HG02973 (cell line): Measurements from ENCODE around the gene FLCN.
"Not testable (repeated sequence)": the region's sequence is repeated elsewhere in the genome, so short reads cannot be mapped to it uniquely, and the experiment has no call there.

Source experiments
- ATAC-seq: cut with Tn5 transposase; IDR thresholded peaks from one replicate; pipeline ENCODE4 v1.9.1; 2021; ENCODE audit warnings: moderate library complexity; ENCODE audit not compliant: unreplicated experiment

Gene FLCN

GRCh38 chr17:17188586-17188985, 48.4 kb downstream of the FLCN start:
- ATAC-seq = no peak

DNA sequence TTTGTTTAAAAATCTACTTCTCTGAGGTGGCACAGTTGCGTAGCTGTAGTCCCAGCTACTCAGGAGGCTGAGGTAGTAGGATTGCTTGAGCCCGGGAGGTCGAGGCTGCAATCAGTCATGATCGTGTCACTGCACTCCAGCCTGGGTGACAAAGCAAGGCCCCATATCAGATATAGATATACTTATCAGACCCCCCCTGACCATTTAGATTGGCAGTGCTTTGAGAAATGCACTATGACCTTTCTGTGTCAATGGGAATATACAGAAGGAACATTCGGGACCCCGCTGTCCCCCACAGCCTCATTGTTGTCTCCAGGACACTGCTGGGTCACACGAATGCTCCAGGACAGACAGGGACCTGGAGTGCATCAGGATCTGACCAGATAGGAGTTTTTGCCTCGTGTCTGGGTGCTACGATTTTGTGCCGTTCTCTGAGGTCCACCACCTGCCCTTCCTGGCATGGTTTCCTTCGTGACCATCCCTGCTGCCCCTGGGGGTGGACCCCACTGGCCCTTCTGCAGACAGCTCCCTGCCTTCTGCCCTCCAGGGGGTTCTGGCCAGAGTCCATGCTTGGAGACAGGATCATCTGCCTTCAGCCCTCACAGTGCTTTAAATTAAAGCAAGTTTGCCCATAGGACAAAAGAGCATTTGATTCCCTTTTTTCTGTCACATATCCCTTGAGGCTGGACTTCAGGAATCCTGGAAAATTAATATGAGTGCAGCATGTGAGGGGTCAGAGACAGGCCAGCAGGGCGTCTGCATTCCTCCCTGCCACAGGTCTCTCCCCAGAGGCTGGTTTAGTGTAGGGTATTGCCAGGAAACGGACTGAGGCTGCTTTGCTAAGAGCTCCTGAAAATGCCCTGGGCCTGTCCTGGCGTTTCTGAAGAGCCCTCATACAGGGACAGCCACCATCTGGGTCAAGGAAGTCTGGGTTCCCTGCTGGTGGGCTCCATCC, 50.1 kb downstream of the FLCN start:
- no peak for ATAC-seq

- ATAC-seq = no peak
Observed at GRCh38 chr17:17186051-17186450, 50.9 kb downstream of the FLCN start.

DNA sequence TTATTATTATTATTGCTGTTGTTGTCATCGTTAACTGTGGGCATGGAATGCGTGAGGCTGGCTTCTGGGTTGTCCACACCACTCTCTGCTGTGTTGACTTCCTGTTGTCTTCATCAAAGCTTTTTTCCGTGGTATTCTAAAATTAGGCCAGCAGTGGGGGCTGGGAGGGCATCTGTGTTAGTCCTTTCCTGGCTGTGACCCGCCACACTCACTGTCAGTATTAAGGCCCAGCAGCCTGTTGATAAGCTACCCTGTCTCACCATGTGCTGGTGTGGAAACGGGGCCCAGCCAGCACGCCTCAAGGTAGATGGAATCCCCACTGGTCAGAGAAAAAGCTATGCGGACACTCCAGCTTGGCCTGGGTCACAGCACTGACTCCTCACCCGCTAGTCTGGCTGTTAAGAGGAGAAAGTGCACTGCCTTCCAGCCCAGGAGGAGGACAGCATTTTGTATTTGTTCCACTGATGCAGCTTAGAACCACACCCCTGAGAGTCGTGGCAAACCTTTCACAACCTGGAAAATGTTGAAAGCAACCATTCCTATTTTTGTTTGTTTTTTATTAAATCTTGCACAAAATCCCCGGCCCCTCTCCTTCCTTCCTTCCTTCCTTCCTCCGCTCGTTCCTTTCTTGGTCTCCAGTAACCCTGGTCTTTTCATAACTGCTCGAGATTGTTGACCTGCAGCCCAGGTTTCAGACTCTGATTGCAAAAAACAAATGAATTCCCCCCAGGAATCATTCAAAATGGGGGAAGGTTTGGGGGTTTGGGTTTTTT, 51.8 kb downstream of the FLCN start:
- not testable (repeated sequence) for ATAC-seq

- no peak for ATAC-seq
Observed at GRCh38 chr17:17183744-17184143, 53.2 kb downstream of the FLCN start.

GRCh38 chr17:17182598-17183136, 54.3 kb downstream of the FLCN start:
- ATAC-seq = no peak

DNA sequence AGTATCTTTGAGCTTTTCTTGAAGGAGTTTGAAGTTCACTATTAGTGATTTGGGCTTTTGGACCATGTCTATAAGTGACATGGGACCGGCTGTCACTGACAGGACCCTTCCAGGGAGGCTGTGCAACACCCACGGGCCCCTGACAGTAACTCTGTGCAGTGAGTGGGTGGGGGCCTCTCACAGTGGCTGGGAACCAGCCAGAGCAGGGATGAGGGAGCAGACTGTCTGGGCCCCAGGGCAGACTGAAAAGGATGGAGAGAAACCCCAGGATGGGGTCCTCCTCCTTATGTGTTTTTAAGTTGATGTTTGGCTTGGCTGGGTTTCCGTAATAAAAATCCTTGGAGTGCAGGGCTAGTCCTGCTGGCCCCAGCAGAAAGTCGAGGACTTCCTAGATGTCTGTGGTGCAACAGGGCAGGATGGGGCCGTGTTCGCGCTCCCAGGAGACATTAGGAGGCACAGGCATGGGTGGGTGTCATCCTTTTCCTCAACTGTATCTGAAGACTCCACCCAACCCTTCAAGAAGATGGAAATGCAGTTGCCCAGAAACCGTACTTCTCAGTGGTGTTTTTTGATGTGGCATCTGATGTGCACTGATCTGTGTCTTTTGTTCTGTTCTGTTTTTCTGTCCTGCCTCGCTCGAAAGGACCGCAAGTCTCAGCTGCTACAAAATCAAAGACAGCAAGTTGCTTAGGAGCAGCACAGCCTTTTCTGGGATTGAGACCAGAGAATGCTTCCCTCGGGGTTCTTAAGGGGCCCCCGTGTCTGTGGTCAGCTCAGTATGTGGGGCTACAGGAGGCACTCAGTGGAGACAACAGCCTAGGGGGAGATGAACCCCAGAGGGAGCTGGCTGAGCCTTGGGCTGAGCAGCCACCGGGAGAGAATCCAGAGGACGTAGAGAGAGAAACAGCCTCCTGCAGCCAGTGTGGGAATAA, 55.0 kb downstream of the FLCN start:
- ATAC-seq = no peak

- no peak for ATAC-seq
Observed at GRCh38 chr17:17180741-17181525, 56.0 kb downstream of the FLCN start.

- no peak for ATAC-seq
Observed at GRCh38 chr17:17180141-17180603, 56.8 kb downstream of the FLCN start.

DNA sequence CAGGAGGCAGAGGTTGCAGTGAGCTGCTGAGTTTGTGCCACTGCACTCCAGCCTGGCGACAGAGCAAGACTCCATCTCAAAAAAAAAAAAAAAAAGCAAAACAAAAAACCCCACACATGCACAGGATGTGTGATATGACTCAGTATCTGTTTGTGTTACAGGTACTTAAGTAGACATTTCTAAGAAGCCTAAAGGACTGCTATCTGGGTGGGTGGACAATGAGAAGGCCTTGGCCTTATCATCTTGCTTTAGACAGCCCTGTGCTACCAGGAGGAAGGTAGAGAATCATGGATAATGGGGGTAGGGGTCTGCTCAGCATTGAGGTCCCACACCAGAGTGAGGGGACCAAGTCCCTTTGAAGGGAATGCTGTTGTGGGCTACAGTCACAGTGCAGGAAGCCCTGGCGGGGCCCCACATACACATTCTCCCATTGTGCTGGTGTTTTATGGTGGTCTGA, 57.6 kb downstream of the FLCN start:
- peak; percentile 44 for ATAC-seq

DNA sequence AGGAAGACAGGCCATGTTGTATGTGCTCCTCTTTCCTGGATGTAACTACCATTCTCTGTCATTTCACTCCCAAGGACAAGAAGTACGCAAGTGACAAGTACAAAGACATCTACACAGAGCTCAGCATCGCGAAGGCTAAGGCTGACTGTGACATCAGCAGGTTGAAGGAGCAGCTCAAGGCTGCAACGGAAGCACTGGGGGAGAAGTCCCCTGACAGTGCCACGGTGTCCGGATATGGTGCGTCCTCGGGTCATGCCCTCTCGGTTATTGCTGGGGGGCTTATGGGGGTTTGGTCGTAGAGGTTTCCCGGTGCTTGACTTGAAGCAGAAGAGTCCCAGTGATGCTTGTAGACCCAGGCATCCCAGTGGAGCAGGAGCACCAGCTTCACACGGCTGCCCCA, 59.8 kb downstream of the FLCN start:
- ATAC-seq = no peak

- ATAC-seq = no peak
Observed at GRCh38 chr17:17176341-17176740, 60.6 kb downstream of the FLCN start.

DNA sequence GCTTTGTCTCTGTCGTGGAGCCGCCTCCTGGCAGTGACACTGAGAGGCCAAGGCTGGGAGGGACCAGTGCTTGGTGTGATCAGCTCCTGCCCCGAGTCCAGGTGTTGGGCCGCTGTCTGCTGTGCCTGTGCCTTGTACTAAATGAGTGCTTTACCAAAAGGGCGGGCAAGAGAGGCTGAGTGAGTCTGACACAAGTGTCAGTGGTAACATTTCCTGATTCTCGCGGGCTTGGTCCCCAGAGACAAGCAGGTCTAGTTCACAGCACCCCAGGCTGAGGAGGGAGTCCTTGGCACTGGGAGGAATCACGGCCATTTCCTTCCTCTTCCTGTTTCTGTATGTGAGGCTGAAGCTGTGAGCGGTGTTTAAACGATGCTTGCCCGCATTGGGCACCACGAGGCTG, 61.1 kb downstream of the FLCN start:
- ATAC-seq = no peak

GRCh38 chr17:17175340-17175739, 61.6 kb downstream of the FLCN start:
- no peak for ATAC-seq

- ATAC-seq = no peak
Observed at GRCh38 chr17:17173921-17174320, 63.0 kb downstream of the FLCN start.

GRCh38 chr17:17172990-17173389, 64.0 kb downstream of the FLCN start:
- no peak for ATAC-seq

GRCh38 chr17:17172001-17172939, 64.7 kb downstream of the FLCN start:
- no peak for ATAC-seq

DNA sequence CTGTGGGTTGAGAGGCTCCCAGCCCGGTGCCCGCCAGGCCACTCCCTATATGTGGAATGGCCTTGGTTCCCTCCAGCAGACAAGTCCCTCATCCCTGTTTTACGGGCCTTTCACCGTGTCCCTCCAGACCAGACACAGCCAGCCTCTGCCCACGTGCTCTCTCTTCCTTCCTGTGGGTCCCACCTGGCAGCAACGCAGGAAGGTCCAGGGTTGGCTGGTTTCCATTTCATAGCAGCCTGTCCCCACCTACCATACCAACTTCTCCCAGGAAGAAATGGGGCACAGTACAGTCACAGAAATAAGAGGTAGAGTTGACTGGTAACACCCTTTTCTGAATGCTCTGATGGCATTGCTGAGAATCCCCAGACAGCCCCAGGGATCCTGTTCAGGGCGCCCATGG, 65.8 kb downstream of the FLCN start:
- no peak for ATAC-seq
